Gastroesophageal sphincter (tissue), 4 donors: ENCODE data around the gene PLAAT5. TPM values are rescaled to one million over a fixed set of nuclear protein-coding genes. Genes with fewer than 3 reads are reported as not detected.
"Not testable (repeated sequence)": the region's sequence is repeated elsewhere in the genome, so short reads cannot be mapped to it uniquely, and the experiment has no call there.

Experiments used
- ATAC-seq: fragments of 150-250 bp; one replicate; pipeline ENCODE4 v1.9.1; 2016; ENCODE audit warnings: mild to moderate bottlenecking, moderate library complexity
- H3K27ac ChIP-seq, 4 donors: fragments of 200-600 bp; sonication (generic) in 3 of 4; 1 replicate in 3 of 4; 2 replicates in 1 of 4; pipeline ENCODE4 v1.5.1; 2016 to 2019
- H3K27me3 ChIP-seq: fragments of 200-600 bp; sonication (generic); one replicate; pipeline ENCODE4 v1.5.1; 2019
- H3K36me3 ChIP-seq, 2 donors: fragments of 200-600 bp; sonication (generic); one replicate each; pipeline ENCODE4 v1.5.1; 2019; ENCODE audit warnings: control low read depth in 1 of 2
- H3K4me1 ChIP-seq, 3 donors: fragments of 200-600 bp; sonication (generic); 1 replicate in 2 of 3; 2 replicates in 1 of 3; pipeline ENCODE4 v1.5.1; 2016 to 2019; ENCODE audit warnings: control low read depth in 2 of 3
- H3K4me3 ChIP-seq, 2 donors: fragments of 200-600 bp; sonication (generic); one replicate each; pipeline ENCODE4 v1.5.1; 2019; ENCODE audit warnings: mild to moderate bottlenecking in 1 of 2, moderate library complexity in 1 of 2
- H3K9me3 ChIP-seq, 3 donors: fragments of 200-600 bp; sonication (generic); one replicate each; pipeline ENCODE4 v1.5.1; 2017 to 2019; ENCODE audit warnings: control low read depth in 2 of 3
- EP300 ChIP-seq: sonication (generic); formaldehyde crosslinking; IDR thresholded peaks from one replicate; pipeline ENCODE4 v1.6.1; 2017; ENCODE audit warnings: antibody characterized with exemption, mild to moderate bottlenecking
- POLR2A ChIP-seq, 2 donors: fragments of 450-650 bp; IDR thresholded peaks; one replicate each; pipeline ENCODE4 v1.6.1; 2017; ENCODE audit warnings: antibody characterized with exemption in 2 of 2, mild to moderate bottlenecking in 2 of 2, moderate library complexity in 1 of 2
- POLR2AphosphoS5 ChIP-seq: sonication (generic); formaldehyde crosslinking; IDR thresholded peaks from one replicate; pipeline ENCODE4 v1.6.1; 2017; ENCODE audit warnings: antibody characterized with exemption
- WGBS, 2 donors: methylation state at CpG; one replicate each; pipeline ENCODE4 v1.1.5; 2018; ENCODE audit warnings: low coverage in 1 of 2; 5-methylcytosine and 5-hydroxymethylcytosine counted together
- total RNA-seq, 4 donors: library from RNA; depleted of rRNA; stranded (reverse); fragments of >200 nt; gene quantifications; one replicate each; pipeline ENCODE4 v1.1.0, GENCODE V29; 2016
- TF ChIP-seq, protein P1 (sequence below), 4 experiments: fragments of 200-600 bp in 2 of 4; fragments of 450-650 bp in 2 of 4; sonication (generic) in 1 of 4; IDR thresholded peaks; one replicate each; pipeline ENCODE4 v1.5.1; 2017 to 2019; ENCODE audit warnings: antibody characterized with exemption in 4 of 4, mild to moderate bottlenecking in 2 of 4, moderate library complexity in 2 of 4

Gene PLAAT5
- total RNA-seq, 4 donors from 2014 or later: 3.4 to 8.3 (median 5.5) TPM

DNA sequence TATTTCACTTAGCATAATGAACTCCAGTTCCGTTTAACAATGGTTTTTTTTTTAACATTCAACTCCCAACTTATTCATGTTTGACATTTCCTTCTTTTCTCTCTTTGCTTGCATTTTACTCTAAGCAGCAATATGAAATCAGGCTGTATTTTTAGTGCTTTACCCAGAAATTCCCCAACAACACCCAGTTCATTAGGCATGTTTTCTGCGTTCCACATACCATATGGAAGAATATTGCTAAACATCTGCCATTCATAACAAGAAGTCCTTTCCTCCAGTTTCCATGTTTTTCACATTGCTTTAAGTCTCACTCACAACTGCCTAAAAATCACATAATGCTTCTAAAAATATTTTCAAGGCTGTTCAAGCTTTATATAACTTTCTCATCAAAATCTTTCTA is 45.8 kb downstream of the PLAAT5 start:
- no peak for ATAC-seq
- no peak overlapping the region for H3K4me3 ChIP-seq
- no peaks in the 10 kb centered on the region for H3K4me1 ChIP-seq
- WGBS, 2 donors: 61 to 92% methylated on average over 1 to 2 of the region's 2 CpGs
- H3K36me3 ChIP-seq: no peaks in the 10 kb centered on the region
- H3K9me3 ChIP-seq: no peaks in the 10 kb centered on the region
- no peaks in the 10 kb centered on the region for H3K27me3 ChIP-seq
- TF ChIP-seq POLR2AphosphoS5 (no peak), POLR2A (IDR thresholded peaks at IDR 0.05) (no peak), EP300 (no peak)
- TF ChIP-seq, protein P1, sequence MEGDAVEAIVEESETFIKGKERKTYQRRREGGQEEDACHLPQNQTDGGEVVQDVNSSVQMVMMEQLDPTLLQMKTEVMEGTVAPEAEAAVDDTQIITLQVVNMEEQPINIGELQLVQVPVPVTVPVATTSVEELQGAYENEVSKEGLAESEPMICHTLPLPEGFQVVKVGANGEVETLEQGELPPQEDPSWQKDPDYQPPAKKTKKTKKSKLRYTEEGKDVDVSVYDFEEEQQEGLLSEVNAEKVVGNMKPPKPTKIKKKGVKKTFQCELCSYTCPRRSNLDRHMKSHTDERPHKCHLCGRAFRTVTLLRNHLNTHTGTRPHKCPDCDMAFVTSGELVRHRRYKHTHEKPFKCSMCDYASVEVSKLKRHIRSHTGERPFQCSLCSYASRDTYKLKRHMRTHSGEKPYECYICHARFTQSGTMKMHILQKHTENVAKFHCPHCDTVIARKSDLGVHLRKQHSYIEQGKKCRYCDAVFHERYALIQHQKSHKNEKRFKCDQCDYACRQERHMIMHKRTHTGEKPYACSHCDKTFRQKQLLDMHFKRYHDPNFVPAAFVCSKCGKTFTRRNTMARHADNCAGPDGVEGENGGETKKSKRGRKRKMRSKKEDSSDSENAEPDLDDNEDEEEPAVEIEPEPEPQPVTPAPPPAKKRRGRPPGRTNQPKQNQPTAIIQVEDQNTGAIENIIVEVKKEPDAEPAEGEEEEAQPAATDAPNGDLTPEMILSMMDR (IDR thresholded peaks at IDR 0.05): no peak
- no peak overlapping the region for H3K27ac ChIP-seq

DNA sequence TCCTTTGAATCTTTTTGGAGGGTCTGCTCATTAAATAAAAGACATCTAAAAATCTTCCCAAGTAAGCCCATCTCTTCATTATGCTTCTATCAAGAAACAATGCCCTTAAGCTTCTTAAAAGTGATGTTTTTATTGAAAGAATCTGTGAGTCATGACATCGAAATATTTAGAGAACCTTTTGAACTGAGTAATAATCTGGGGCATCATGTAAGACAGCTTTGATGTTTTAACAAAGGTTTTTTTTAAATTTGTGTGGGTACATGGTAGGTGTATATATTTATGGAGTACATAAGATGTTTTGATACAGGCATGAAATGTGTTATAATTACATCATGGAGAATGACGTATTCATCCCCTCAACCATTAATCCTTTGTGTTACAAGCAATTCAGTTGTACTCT is 46.8 kb downstream of the PLAAT5 start:
- Histone ChIP-seq H3K4me3 (no peak overlapping the region), H3K36me3 (no peaks in the 10 kb centered on the region), H3K9me3 (no peaks in the 10 kb centered on the region), H3K27ac (no peak overlapping the region), H3K4me1 (no peaks in the 10 kb centered on the region), H3K27me3 (no peaks in the 10 kb centered on the region)
- 71 to 76% methylated on average over 2 of the region's 2 CpGs for WGBS, 2 donors
- TF ChIP-seq EP300 (no peak), POLR2A (IDR thresholded peaks at IDR 0.05) (no peak), POLR2AphosphoS5 (no peak)
- TF ChIP-seq, protein P1 (IDR thresholded peaks at IDR 0.05): no peak
- no peak for ATAC-seq

DNA sequence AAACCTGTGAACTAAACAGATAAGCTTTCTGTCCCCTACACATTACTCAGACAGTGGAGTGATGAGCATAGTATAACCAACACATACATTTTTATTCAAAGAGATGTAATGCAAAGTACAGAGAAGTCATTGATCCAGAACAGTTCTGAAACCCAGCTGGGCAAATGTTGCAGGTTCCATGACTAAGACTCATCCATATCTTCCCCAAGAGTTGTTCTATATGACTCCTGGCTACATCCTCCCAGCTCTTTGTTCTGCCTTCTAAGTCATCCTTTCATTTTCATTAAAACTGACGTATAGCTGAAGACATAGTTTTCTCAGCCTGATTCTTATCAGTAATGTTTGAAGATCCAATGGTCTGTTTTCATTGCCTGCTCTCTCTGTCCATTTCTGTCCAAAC is 47.3 kb downstream of the PLAAT5 start:
- TF ChIP-seq, protein P1 (IDR thresholded peaks at IDR 0.05): no peak
- TF ChIP-seq POLR2A (IDR thresholded peaks at IDR 0.05): no peak
- Histone ChIP-seq H3K27me3 (no peaks in the 10 kb centered on the region), H3K4me1 (no peaks in the 10 kb centered on the region), H3K27ac (no peak overlapping the region), H3K4me3 (no peak overlapping the region), H3K9me3 (no peaks in the 10 kb centered on the region), H3K36me3 (no peaks in the 10 kb centered on the region)
- no peak for ATAC-seq
- 33 to 63% methylated on average over 1 of the region's 1 CpG for WGBS, 2 donors

DNA sequence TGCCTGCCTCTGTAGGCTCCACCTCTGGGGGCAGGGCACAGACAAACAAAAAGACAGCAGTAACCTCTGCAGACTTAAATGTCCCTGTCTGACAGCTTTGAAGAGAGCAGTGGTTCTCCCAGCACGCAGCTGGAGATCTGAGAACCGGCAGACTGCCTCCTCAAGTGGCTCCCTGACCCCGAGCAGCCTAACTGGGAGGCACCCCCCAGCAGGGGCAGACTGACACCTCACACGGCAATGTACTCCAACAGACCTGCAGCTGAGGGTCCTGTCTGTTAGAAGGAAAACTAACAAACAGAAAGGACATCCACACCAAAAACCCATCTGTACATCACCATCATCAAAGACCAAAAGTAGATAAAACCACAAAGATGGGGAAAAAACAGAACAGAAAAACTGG is 55.1 kb downstream of the PLAAT5 start:
- not testable (repeated sequence) for H3K4me1 ChIP-seq, H3K27ac ChIP-seq, ATAC-seq, H3K27me3 ChIP-seq, H3K9me3 ChIP-seq, H3K36me3 ChIP-seq, H3K4me3 ChIP-seq
- WGBS, 2 donors: 8% methylated on average over 2 of the region's 4 CpGs; no CpG with 5 or more reads in 1 of the 2 donors

DNA sequence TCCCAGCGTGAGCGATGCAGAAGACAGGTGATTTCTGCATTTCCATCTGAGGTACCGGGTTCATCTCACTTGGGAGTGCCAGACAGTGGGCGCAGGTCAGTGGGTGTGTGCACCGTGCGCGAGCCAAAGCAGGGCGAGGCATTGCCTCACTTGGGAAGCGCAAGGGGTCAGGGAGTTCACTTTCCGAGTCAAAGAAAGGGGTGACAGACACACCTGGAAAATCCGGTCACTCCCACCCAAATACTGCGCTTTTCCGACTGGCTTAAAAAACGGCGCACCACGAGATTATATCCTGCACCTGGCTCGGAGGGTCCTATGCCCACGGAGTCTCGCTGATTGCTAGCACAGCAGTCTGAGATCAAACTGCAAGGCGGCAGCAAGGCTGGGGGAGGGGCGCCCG is 55.6 kb downstream of the PLAAT5 start:
- H3K4me1 ChIP-seq: not testable (repeated sequence)

DNA sequence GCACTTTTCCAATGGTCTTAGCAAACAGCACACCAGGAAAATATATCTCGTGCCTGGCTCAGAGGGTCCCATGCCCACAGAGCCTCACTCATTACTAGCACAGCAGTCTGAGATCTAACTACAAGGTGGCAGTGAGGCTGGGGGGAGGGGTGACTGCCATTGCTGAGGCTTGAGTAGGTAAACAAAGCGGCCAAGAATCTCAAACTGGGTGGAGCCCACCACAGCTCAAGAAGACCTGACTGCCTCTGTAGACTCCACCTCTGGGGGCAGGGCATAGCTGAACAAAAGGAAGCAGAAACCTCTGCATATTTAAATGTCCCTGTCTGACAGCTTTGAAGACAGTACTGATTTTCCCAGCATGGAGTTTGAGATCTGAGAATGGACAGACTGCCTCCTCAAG is 60.2 kb downstream of the PLAAT5 start:
- H3K4me3 ChIP-seq, H3K27me3 ChIP-seq, H3K36me3 ChIP-seq, H3K4me1 ChIP-seq, H3K9me3 ChIP-seq, H3K27ac ChIP-seq, ATAC-seq: not testable (repeated sequence)
- 61% methylated on average over 2 of the region's 2 CpGs; no CpG with 5 or more reads in 1 of the 2 donors for WGBS, 2 donors

More for the DNA sequence above, 55.6 kb downstream of the PLAAT5 start:
- WGBS, 2 donors: 95 to 97% methylated on average over 9 to 10 of the region's 22 CpGs
- H3K4me3 ChIP-seq, H3K36me3 ChIP-seq, H3K27me3 ChIP-seq, H3K27ac ChIP-seq, ATAC-seq, H3K9me3 ChIP-seq: not testable (repeated sequence)

DNA sequence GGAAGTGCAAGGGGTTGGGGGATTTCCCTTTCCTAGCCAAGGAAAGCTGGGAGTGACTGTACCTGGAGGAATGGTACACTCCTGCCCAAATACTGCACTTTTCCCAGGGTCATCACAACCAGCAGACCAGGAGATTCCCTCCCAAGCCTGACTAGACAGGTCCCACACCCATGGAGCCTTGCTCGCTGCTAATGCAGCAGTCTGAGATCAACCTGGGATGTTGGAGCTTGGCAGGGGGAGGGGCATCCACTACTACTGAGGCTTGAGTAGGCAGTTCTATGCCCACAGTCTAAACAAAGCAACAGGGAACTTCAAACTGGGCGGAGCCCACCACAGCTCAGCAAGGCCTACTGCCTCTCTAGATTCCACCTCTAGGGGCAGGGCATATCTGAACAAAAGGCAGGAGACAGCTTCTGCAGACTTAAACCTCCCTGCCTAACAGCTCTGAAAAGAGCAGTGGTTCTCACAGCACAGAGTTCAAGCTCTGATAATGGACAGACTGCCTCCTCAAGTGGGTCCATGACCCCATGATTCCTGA is 62.9 kb downstream of the PLAAT5 start:
- TF ChIP-seq POLR2A (IDR thresholded peaks at IDR 0.05) (no peak), EP300 (no peak)
- WGBS, 2 donors: no CpG with 5 or more reads among the region's 2 CpGs
- Histone ChIP-seq H3K27ac (no peak overlapping the region), H3K9me3 (no peaks in the 10 kb centered on the region), H3K27me3 (peaks cover 5% of the 10 kb centered on the region), H3K36me3 (no peaks in the 10 kb centered on the region), H3K4me1 (no peaks in the 10 kb centered on the region), H3K4me3 (no peak overlapping the region)
- ATAC-seq: no peak
